Measurements from ENCODE around the gene MEIS1.

- TF ChIP-seq, protein P1, sequence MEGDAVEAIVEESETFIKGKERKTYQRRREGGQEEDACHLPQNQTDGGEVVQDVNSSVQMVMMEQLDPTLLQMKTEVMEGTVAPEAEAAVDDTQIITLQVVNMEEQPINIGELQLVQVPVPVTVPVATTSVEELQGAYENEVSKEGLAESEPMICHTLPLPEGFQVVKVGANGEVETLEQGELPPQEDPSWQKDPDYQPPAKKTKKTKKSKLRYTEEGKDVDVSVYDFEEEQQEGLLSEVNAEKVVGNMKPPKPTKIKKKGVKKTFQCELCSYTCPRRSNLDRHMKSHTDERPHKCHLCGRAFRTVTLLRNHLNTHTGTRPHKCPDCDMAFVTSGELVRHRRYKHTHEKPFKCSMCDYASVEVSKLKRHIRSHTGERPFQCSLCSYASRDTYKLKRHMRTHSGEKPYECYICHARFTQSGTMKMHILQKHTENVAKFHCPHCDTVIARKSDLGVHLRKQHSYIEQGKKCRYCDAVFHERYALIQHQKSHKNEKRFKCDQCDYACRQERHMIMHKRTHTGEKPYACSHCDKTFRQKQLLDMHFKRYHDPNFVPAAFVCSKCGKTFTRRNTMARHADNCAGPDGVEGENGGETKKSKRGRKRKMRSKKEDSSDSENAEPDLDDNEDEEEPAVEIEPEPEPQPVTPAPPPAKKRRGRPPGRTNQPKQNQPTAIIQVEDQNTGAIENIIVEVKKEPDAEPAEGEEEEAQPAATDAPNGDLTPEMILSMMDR (conservative IDR thresholded peaks at IDR 0.05), result no peak
- no peak for TF ChIP-seq EZH2 (IDR thresholded peaks at IDR 0.05; ENCODE audit: low read depth)
These were observed 26.2 kb downstream of the MEIS1 start for GRCh38 chr2:66461001-66461663.
